TTC549 (cell line): ENCODE results near the gene FHIT.
"Not testable (repeated sequence)": the region's sequence is repeated elsewhere in the genome, so short reads cannot be mapped to it uniquely, and the experiment has no call there.

ENCODE experiments used
- FAIRE-seq: peaks from 2 replicates; lab custom pipeline; 2012; peaks lifted over from hg19 to GRCh38; lab: Jason Lieb, UNC

Gene FHIT

GRCh38 chr3:59818033-59818918 is 1433.0 kb downstream of the FHIT start:
- FAIRE-seq = no peak

- FAIRE-seq = no peak
Observed at GRCh38 chr3:59817511-59817910, 1433.7 kb downstream of the FHIT start.

GRCh38 chr3:59816312-59816711 is 1434.9 kb downstream of the FHIT start:
- no peak for FAIRE-seq

GRCh38 chr3:59813148-59813538 is 1438.1 kb downstream of the FHIT start:
- no peak for FAIRE-seq

GRCh38 chr3:59812237-59813147 is 1438.8 kb downstream of the FHIT start:
- FAIRE-seq = no peak

DNA sequence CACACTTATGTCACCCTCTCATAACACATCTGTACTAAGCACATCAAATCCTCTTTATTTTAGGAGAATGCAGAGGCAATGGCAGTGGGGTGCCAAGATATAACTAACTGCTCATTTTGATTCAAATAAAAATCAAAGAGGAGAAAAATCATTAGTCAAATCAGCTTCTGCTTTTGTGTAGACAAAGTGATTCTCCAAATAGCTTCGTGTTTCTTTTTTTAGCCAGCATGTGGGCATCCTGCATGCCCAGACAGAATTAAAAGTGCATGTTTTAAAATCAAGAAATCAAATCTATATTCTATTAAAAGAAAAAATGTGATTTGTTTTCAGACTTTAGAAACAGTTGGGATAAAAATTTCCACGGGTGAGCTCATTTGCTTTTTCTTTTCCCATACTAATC is 1440.1 kb downstream of the FHIT start:
- no peak for FAIRE-seq

GRCh38 chr3:59810606-59811005 is 1440.6 kb downstream of the FHIT start:
- FAIRE-seq = no peak

- no peak for FAIRE-seq
Observed at GRCh38 chr3:59809710-59810444, 1441.4 kb downstream of the FHIT start.

- no peak for FAIRE-seq
Observed at GRCh38 chr3:59809016-59809415, 1442.2 kb downstream of the FHIT start.

GRCh38 chr3:59808446-59808845 is 1442.8 kb downstream of the FHIT start:
- no peak for FAIRE-seq

GRCh38 chr3:59803268-59803667 is 1448.0 kb downstream of the FHIT start:
- FAIRE-seq = no peak

DNA sequence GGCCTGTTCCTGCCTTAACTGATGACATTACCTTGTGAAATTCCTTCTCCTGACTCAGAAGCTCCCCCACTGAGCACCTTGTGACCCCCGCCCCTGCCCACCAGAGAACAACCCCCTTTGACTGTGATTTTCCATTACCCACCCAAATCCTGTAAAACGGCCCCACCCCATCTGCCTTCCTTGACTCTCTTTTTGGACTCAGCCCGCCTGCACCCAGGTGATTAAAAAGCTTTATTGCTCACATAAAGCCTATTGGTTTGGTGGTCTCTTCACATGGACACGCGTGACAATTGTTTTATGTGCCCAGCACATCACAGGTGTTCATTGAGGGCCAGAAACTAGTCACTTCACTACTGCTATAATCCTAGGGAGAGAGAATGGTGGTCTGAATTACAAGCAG is 1448.8 kb downstream of the FHIT start:
- FAIRE-seq = not testable (repeated sequence)

GRCh38 chr3:59802045-59802444 is 1449.2 kb downstream of the FHIT start:
- no peak for FAIRE-seq

DNA sequence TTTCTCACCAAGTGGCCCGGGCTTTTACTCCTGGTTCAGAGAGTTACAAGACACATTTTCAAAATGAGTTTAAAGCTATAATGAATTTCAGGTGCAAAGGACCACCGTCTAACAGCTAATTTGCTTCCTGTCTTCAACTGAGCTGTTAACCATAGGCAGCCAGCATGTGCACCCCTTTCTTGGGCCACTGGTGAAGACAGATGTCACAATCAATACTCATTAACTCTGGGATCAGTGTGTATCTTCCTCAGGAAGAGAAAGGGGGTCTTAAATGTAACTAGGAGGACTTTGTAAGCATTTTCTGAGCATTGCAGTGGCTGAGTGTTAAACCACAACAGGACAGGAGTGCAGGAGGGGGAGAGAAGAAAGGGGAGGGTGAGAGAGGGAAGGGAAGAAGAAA is 1450.8 kb downstream of the FHIT start:
- FAIRE-seq = no peak

DNA sequence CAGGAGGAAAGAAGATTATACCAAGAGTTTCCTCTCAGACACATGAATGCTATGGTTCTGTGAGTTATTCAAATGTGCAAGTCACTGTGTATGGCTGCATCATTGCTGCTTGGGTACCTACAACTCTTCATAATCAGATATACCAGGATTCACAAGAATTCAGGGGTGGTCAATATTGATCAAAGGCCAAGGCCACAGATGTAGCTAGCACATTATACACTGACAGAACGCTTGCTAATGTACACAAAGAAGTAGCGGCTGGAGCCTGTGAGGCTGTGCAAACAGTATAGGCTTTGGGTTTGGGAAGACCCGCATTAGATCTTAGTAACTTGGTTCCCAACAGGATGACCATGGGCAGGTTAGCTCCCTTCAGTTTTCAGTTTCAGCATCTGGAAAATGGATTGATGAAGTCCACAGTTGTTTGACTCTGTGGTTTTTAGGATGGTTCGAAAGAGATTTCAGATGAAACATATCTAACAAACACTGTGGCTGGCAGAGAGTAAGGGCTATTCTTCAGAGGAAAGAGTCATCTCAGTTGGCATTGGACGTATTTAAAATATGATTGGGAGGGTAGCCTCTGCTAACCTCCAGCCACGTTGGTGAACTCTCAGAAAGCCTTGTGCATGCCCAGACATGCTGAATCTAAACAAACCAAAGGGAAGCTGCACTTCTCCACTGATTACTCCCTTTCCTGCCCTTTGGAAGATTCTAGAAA is 1452.7 kb downstream of the FHIT start:
- FAIRE-seq = no peak

DNA sequence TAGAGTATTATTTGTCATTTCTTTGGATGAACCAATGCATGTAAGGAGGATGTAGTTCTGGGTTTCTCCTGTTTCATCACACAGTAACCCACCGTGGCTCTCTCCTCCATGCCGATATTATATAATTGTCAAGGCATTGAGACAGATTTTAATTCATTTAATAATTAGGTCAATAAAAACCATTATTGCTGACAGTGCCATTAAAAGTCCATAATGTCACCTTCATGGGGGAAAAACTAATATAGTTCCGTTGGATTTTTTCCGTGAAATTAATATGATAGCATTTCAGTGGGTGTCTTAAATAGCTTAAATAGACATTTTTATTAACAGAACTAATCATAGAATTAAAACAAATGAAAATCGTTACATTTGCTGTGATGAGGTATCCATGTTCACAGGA is 1453.7 kb downstream of the FHIT start:
- FAIRE-seq = no peak

- no peak for FAIRE-seq
Observed at GRCh38 chr3:59796456-59796855, 1454.8 kb downstream of the FHIT start.

DNA sequence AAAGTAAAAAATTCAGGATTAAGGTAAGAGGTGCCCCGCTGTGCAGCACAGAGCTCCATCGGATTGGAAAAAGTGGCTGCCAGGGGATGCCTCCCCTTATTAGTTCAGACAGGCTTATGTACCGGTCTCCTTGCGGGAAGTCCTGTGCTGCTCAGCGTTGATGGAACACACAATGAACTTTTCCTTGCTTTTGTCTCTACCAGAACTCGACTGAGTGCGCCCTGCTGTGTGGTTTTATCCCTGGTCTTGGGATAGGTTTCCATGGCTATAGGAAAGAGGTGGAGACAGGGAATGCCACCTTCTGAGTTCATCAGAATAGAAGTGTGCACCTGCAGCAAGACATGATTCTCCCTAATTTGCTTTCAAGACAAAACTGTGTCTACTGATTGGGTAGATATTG is 1455.5 kb downstream of the FHIT start:
- FAIRE-seq = no peak

- no peak for FAIRE-seq
Observed at GRCh38 chr3:59793976-59794375, 1457.3 kb downstream of the FHIT start.

- FAIRE-seq = no peak
Observed at GRCh38 chr3:59791774-59792308, 1459.4 kb downstream of the FHIT start.

DNA sequence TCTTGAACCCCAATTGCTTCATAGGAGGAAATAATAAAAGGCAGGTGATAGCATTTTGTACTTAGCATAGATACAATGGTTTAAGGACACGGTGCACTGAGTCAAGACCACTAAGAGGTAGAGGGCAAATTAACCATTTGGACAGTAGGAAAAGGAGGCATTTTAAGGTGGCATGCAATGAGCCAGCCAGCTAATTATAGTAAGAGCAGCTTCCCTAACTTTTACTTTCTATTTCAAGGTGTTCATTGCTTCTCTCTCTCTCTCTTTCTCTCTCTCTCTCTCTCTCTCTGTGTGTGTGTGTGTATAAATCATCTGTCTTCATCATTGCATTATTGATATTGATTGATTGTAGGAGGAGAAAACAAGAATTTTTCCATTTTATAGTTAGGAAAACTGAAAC is 1461.0 kb downstream of the FHIT start:
- FAIRE-seq = no peak

- no peak for FAIRE-seq
Observed at GRCh38 chr3:59788801-59789200, 1462.5 kb downstream of the FHIT start.
